ENCODE data around the gene ZC3H13.
"Not testable (repeated sequence)": the region's sequence is repeated elsewhere in the genome, so short reads cannot be mapped to it uniquely, and the experiment has no call there.

Gene ZC3H13

GRCh38 chr13:45989607-45990006 is 62.9 kb downstream of the ZC3H13 start:
- H3K4me1 ChIP-seq (ENCODE audit: low read length), result no peaks in the 10 kb centered on the region
- H3K36me3 ChIP-seq (replicated peaks; ENCODE audit: insufficient read depth, low read length), result no peaks in the 10 kb centered on the region
- H3K79me2 ChIP-seq (ENCODE audit: low read length), result no peaks in the 10 kb centered on the region
- TF ChIP-seq EZH2phosphoT487 (IDR thresholded peaks at IDR 0.05; ENCODE audit: low read length), result no peak
- no peak for TF ChIP-seq EZH2 (optimal IDR thresholded peaks at IDR 0.05; ENCODE audit: low read depth, low read length)
- no peak for TF ChIP-seq CTCF (IDR thresholded peaks at IDR 0.05; ENCODE audit: low read length)
- H3K27ac ChIP-seq (ENCODE audit: low read length), result no peak overlapping the region
- H3K27me3 ChIP-seq (replicated peaks; ENCODE audit: insufficient read depth, low read length), result no peaks in the 10 kb centered on the region
- no peak overlapping the region for H2AFZ ChIP-seq (ENCODE audit: low read length)
- H4K20me1 ChIP-seq (ENCODE audit: insufficient read depth, low read length), result no peaks in the 10 kb centered on the region
- no peak overlapping the region for H3K4me2 ChIP-seq (ENCODE audit: low read depth, low read length)
- H3K9me2 ChIP-seq (replicated peaks; ENCODE audit: insufficient read depth, low read length), result no peaks in the 10 kb centered on the region
- DNase-seq, result no peak
- H3F3A ChIP-seq (ENCODE audit: insufficient read depth, low read length), result no peaks in the 10 kb centered on the region
- H3K4me3 ChIP-seq (ENCODE audit: low read length), result no peak overlapping the region
- H3K9ac ChIP-seq (ENCODE audit: low read length), result no peak overlapping the region
- no peaks in the 10 kb centered on the region for H3K9me3 ChIP-seq (replicated peaks; ENCODE audit: insufficient read depth, low read length)

- not testable (repeated sequence) for H3K9me3 ChIP-seq (replicated peaks; ENCODE audit: insufficient read depth, low read length); DNase-seq; H3K27ac ChIP-seq (ENCODE audit: low read length); H3F3A ChIP-seq (ENCODE audit: insufficient read depth, low read length); H3K9me2 ChIP-seq (replicated peaks; ENCODE audit: insufficient read depth, low read length); H3K9ac ChIP-seq (ENCODE audit: low read length); H3K4me2 ChIP-seq (ENCODE audit: low read depth, low read length); H3K79me2 ChIP-seq (ENCODE audit: low read length); H4K20me1 ChIP-seq (ENCODE audit: insufficient read depth, low read length); H3K27me3 ChIP-seq (replicated peaks; ENCODE audit: insufficient read depth, low read length); H3K36me3 ChIP-seq (replicated peaks; ENCODE audit: insufficient read depth, low read length); H3K4me1 ChIP-seq (ENCODE audit: low read length); H2AFZ ChIP-seq (ENCODE audit: low read length); H3K4me3 ChIP-seq (ENCODE audit: low read length)
These were observed 71.4 kb downstream of the ZC3H13 start for GRCh38 chr13:45981127-45981526.

- no peaks in the 10 kb centered on the region for H3K27me3 ChIP-seq (replicated peaks; ENCODE audit: insufficient read depth, low read length)
- H3K4me3 ChIP-seq (ENCODE audit: low read length), result no peak overlapping the region
- no peak overlapping the region for H3K27ac ChIP-seq (ENCODE audit: low read length)
- H3K9me2 ChIP-seq (replicated peaks; ENCODE audit: insufficient read depth, low read length), result no peaks in the 10 kb centered on the region
- no peak overlapping the region for H2AFZ ChIP-seq (ENCODE audit: low read length)
- no peaks in the 10 kb centered on the region for H3K4me1 ChIP-seq (ENCODE audit: low read length)
- TF ChIP-seq EZH2 (optimal IDR thresholded peaks at IDR 0.05; ENCODE audit: low read depth, low read length) (no peak), CTCF (IDR thresholded peaks at IDR 0.05; ENCODE audit: low read length) (no peak), EZH2phosphoT487 (IDR thresholded peaks at IDR 0.05; ENCODE audit: low read length) (no peak)
- no peaks in the 10 kb centered on the region for H4K20me1 ChIP-seq (ENCODE audit: insufficient read depth, low read length)
- no peaks in the 10 kb centered on the region for H3K36me3 ChIP-seq (replicated peaks; ENCODE audit: insufficient read depth, low read length)
- DNase-seq, result no peak
- H3K9ac ChIP-seq (ENCODE audit: low read length), result no peak overlapping the region
- H3K4me2 ChIP-seq (ENCODE audit: low read depth, low read length), result no peak overlapping the region
- no peaks in the 10 kb centered on the region for H3F3A ChIP-seq (ENCODE audit: insufficient read depth, low read length)
- H3K9me3 ChIP-seq (replicated peaks; ENCODE audit: insufficient read depth, low read length), result no peaks in the 10 kb centered on the region
- no peaks in the 10 kb centered on the region for H3K79me2 ChIP-seq (ENCODE audit: low read length)
These were observed 77.2 kb downstream of the ZC3H13 start for GRCh38 chr13:45975337-45975736.

- Histone ChIP-seq H3F3A (ENCODE audit: insufficient read depth, low read length) (no peaks in the 10 kb centered on the region), H3K27ac (ENCODE audit: low read length) (no peak overlapping the region), H3K9me3 (replicated peaks; ENCODE audit: insufficient read depth, low read length) (no peaks in the 10 kb centered on the region), H3K27me3 (replicated peaks; ENCODE audit: insufficient read depth, low read length) (no peaks in the 10 kb centered on the region), H3K4me3 (ENCODE audit: low read length) (no peak overlapping the region), H3K79me2 (ENCODE audit: low read length) (no peaks in the 10 kb centered on the region), H3K36me3 (replicated peaks; ENCODE audit: insufficient read depth, low read length) (no peaks in the 10 kb centered on the region), H3K9ac (ENCODE audit: low read length) (no peak overlapping the region), H3K4me2 (ENCODE audit: low read depth, low read length) (no peak overlapping the region), H2AFZ (ENCODE audit: low read length) (no peak overlapping the region), H3K4me1 (ENCODE audit: low read length) (no peaks in the 10 kb centered on the region), H3K9me2 (replicated peaks; ENCODE audit: insufficient read depth, low read length) (no peaks in the 10 kb centered on the region), H4K20me1 (ENCODE audit: insufficient read depth, low read length) (no peaks in the 10 kb centered on the region)
- TF ChIP-seq EZH2 (optimal IDR thresholded peaks at IDR 0.05; ENCODE audit: low read depth, low read length) (no peak), CTCF (IDR thresholded peaks at IDR 0.05; ENCODE audit: low read length) (no peak), EZH2phosphoT487 (IDR thresholded peaks at IDR 0.05; ENCODE audit: low read length) (no peak)
- no peak for DNase-seq
These were observed 78.0 kb downstream of the ZC3H13 start for GRCh38 chr13:45974500-45974899.
